Measurements from ENCODE around the gene GHSR.

Gene GHSR

GRCh38 chr3:172394692-172395091, 53.6 kb downstream of the GHSR start:
- FAIRE-seq (no peak), DNase-seq (ENCODE audit: insufficient read length, low spot score) (no peak)
- no peak for TF ChIP-seq CTCF (IDR thresholded peaks at IDR 0.05; ENCODE audit: insufficient read depth, missing control alignments)

Data from D721Med (cell line).